GM12878 (cell line): ENCODE measurements around the gene CAMK2D. TPM values are rescaled to one million over a fixed set of nuclear protein-coding genes. Genes with fewer than 3 reads are reported as not detected.
A peak's percentile ranks its signal among the peaks of the same experiment; 100 is the strongest.

ENCODE experiments used
- ATAC-seq: fragments of 200-7000 bp; cut with Tn5 transposase; 3 replicates; pipeline ENCODE4 v1.9.1; 2020; ENCODE audit warnings: mild to moderate bottlenecking, moderate library complexity
- BruUV-seq: library from RNA; stranded (reverse); fragments of 400-500 nt; replicated peaks from 2 replicates; lab custom pipeline; 2021; lab: Mats Ljungman, UMichigan
- CTCF ChIA-PET: fragments of 300-600 bp; sonication (Branson Sonifier 250); formaldehyde crosslinking; extraction: SDS; loops from one replicate; lab custom pipeline; 2021; ENCODE audit warnings: inconsistent platforms; lab: Yijun Ruan, JAX
- POLR2A ChIA-PET: fragments of 350-600 bp; formaldehyde crosslinking; extraction: SDS; loops from one replicate; lab custom pipeline; 2021; ENCODE audit warnings: inconsistent platforms; lab: Charles Lee
- RAD21 ChIA-PET: fragments of 300-600 bp; sonication (Branson Sonifier 250); formaldehyde crosslinking; loops from one replicate; lab custom pipeline; 2023; ENCODE audit warnings: antibody characterized with exemption; ENCODE audit not compliant: unreplicated experiment; lab: Charles Lee
- SMC1A ChIA-PET: fragments of 300-600 bp; sonication (Branson Sonifier 250); formaldehyde crosslinking; loops from one replicate; lab custom pipeline; 2023; ENCODE audit not compliant: unreplicated experiment, uncharacterized antibody; lab: Charles Lee
- DNase-seq: peaks from one replicate; pipeline ENCODE4 v3.0.0-alpha.2; 2011; ENCODE audit warnings: low read depth, low spot score
- FAIRE-seq: peaks from 3 replicates; lab custom pipeline; 2011; peaks lifted over from hg19 to GRCh38; lab: Jason Lieb, UNC
- H2AFZ ChIP-seq: 2 replicates; pipeline ENCODE4 v1.6.0; 2011; ENCODE audit warnings: low read depth, low read length, control low read depth; ENCODE audit not compliant: control insufficient read depth
- H3K27ac ChIP-seq: 2 replicates; pipeline ENCODE4 v1.5.1; 2011; ENCODE audit warnings: control low read depth; ENCODE audit not compliant: control insufficient read depth, insufficient read depth
- H3K27me3 ChIP-seq, 2 experiments: replicated peaks in 1 of 2; 2 replicates each; pipeline versions ENCODE4 v1.6.0 to v1.6.1; 2011; ENCODE audit warnings: low read length in 1 of 2; ENCODE audit not compliant: control insufficient read depth in 2 of 2, insufficient read depth in 2 of 2
- H3K36me3 ChIP-seq, 2 experiments: 2 replicates each; pipeline ENCODE4 v1.5.1; 2011; ENCODE audit warnings: low read length in 1 of 2; ENCODE audit not compliant: control insufficient read depth in 2 of 2, insufficient read depth in 2 of 2
- H3K4me1 ChIP-seq: 2 replicates; pipeline ENCODE4 v1.6.1; 2011; ENCODE audit warnings: mild to moderate bottlenecking, low read length, moderate library complexity, mixed read lengths; ENCODE audit not compliant: control insufficient read depth, insufficient read depth
- H3K4me2 ChIP-seq: 2 replicates; pipeline ENCODE4 v1.6.0; 2011; ENCODE audit warnings: control low read depth; ENCODE audit not compliant: control insufficient read depth, insufficient read depth
- H3K4me3 ChIP-seq: fragments of 200-600 bp; sonication (generic); 2 replicates; pipeline ENCODE4 v1.5.1; 2016
- H3K79me2 ChIP-seq: 2 replicates; pipeline ENCODE4 v1.6.0; 2011; ENCODE audit warnings: low read length; ENCODE audit not compliant: control insufficient read depth, insufficient read depth
- H3K9ac ChIP-seq: 2 replicates; pipeline ENCODE4 v1.8.0; 2011; ENCODE audit warnings: low read length, control low read depth, mixed read lengths; ENCODE audit not compliant: control insufficient read depth, insufficient read depth
- H3K9me3 ChIP-seq: replicated peaks from 3 replicates; pipeline ENCODE4 v1.5.1; 2011; ENCODE audit warnings: mild to moderate bottlenecking, low read length; ENCODE audit not compliant: control insufficient read depth, insufficient read depth
- H4K20me1 ChIP-seq: 2 replicates; pipeline ENCODE4 v1.6.0; 2011; ENCODE audit not compliant: control insufficient read depth, insufficient read depth
- CHD1 ChIP-seq: IDR thresholded peaks from 2 replicates; pipeline ENCODE4 v1.6.1; 2012; ENCODE audit warnings: low read depth, low read length, improper control_type of control experiment
- JUNB ChIP-seq: IDR thresholded peaks from 2 replicates; pipeline ENCODE4 v1.6.1; 2016; ENCODE audit warnings: antibody characterized with exemption, mild to moderate bottlenecking
- KLF5 ChIP-seq: fragments of 450-650 bp; IDR thresholded peaks from 2 replicates; pipeline ENCODE4 v1.6.1; 2014; ENCODE audit warnings: mild to moderate bottlenecking; ENCODE audit not compliant: partially characterized antibody
- RAD21 ChIP-seq: IDR thresholded peaks from 2 replicates; pipeline ENCODE4 v1.6.1; 2011; ENCODE audit warnings: mild to moderate bottlenecking, low read depth, low read length, moderate library complexity; ENCODE audit not compliant: insufficient read depth
- SREBF2 ChIP-seq: IDR thresholded peaks from 2 replicates; pipeline ENCODE4 v1.6.1; 2012; ENCODE audit warnings: mild to moderate bottlenecking, low read length
- SUZ12 ChIP-seq: fragments of 200-600 bp; sonication (generic); IDR thresholded peaks from one replicate; pipeline ENCODE4 v1.6.1; 2018; ENCODE audit warnings: antibody characterized with exemption, mild to moderate bottlenecking; ENCODE audit not compliant: unreplicated experiment
- TCF3 ChIP-seq: IDR thresholded peaks from 2 replicates; pipeline ENCODE4 v1.6.1; 2012; ENCODE audit warnings: low read depth, mild to moderate bottlenecking, low read length, borderline replicate concordance; ENCODE audit not compliant: insufficient read depth
- ZNF207 ChIP-seq: fragments of 450-650 bp; IDR thresholded peaks from 2 replicates; pipeline ENCODE4 v1.6.1; 2014; ENCODE audit warnings: antibody characterized with exemption, mild to moderate bottlenecking, borderline replicate concordance
- ZNF274 ChIP-seq: IDR thresholded peaks from one replicate; pipeline ENCODE4 v1.8.0; 2011; ENCODE audit not compliant: insufficient read length, insufficient read depth
- ZSCAN29 ChIP-seq: fragments of 450-650 bp; IDR thresholded peaks from 2 replicates; pipeline ENCODE4 v1.6.1; 2017; ENCODE audit warnings: mild to moderate bottlenecking, moderate library complexity
- WGBS: methylation state at CpG from one replicate; pipeline ENCODE4 v1.1.6; 2016; ENCODE audit warnings: low lambda C conversion rate; ENCODE audit not compliant: insufficient replicate concordance, insufficient coverage; ENCODE audit errors: missing lambda C conversion rate; 5-methylcytosine and 5-hydroxymethylcytosine counted together
- in situ Hi-C: fragments of 300-500 bp; cut with MboI; formaldehyde crosslinking; loops from 9 replicates; pipeline ENCODE4 v1.14.3; 2018; ENCODE audit warnings: mixed read lengths
- intact Hi-C: fragments of 100-400 bp; cut with micrococcal nuclease; formaldehyde crosslinking; loops from one replicate; pipeline ENCODE4 v1.14.2; 2022; ENCODE audit not compliant: unreplicated experiment
- polyA plus RNA-seq, 11 experiments: library from polyadenylated mRNA; depleted of rRNA in 4 of 11; unstranded in 6 of 11; stranded (reverse) in 5 of 11; fragments of >200 nt; fragmentation: Nextera tagmentation in 4 of 11; fragmentation: Illumina TruSeq in 1 of 11; extraction: Ambion mirVana in 4 of 11; extraction: Trizol in 1 of 11; gene quantifications; 1 replicate in 1 of 11; 2 replicates in 10 of 11; pipeline versions ENCODE4 v1.2.1 to v1.2.3, GENCODE V29; 2011 to 2016; ENCODE audit warnings: inconsistent platforms in 2 of 11, missing spikeins in 2 of 11, low read depth in 1 of 11
- total RNA-seq, 4 experiments: library from RNA; depleted of rRNA in 3 of 4; stranded (reverse); fragments of >200 nt in 3 of 4; fragmentation: Illumina TruSeq in 1 of 4; extraction: Trizol in 1 of 4; gene quantifications; 2 replicates each; pipeline versions ENCODE4 v1.2.1 to v1.2.3, GENCODE V29; 2013 to 2021
- TF ChIP-seq, protein P1 (sequence below): fragments of 450-650 bp; IDR thresholded peaks from 2 replicates; pipeline ENCODE4 v1.6.1; 2018; ENCODE audit warnings: mild to moderate bottlenecking, low read depth, moderate library complexity; ENCODE audit not compliant: partially characterized antibody
- TF ChIP-seq, protein P2 (sequence below): fragments of 150-350 bp; IDR thresholded peaks from 2 replicates; pipeline ENCODE4 v1.6.1; 2014; ENCODE audit warnings: mild to moderate bottlenecking, low read depth, low read length

Gene CAMK2D
- total and polyA plus RNA-seq, 10 of the 15 experiments (the other 5 are each of a cell fraction or from before 2014, with no cell fraction given), result 6.9 to 88.5 (median 12.9) TPM

DNA sequence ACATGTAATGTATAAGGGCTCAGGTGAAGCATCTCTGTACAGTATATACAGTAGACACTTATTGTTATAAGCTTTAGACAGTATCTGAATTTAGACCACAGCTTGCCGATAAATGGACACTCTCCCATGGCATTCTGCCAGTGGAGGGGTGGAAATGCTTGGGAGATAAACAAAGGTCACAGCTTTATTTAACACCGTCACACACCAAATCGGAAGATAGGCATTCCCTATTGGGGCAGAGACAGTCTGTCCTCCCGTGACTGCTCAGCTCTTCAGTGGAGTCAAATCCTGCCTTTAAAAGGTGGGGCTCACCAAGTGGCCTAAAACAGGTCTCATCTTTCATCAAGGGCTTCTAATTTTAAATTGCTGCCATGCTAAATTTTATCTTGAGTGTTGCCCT is 178.8 kb downstream of the CAMK2D start:
- WGBS, result 98% methylated on average over 4 of the region's 4 CpGs
- TF ChIP-seq JUNB (no peak), TCF3 (no peak), KLF5 (no peak), RAD21 (no peak)
- intact Hi-C loops, result no loop called here
- in situ Hi-C loops, result no loop called here
- SMC1A ChIA-PET, result interaction anchor here (0.6 to 13.0 kb wide), 8 partner anchors 8 to 261 kb away, joined by 3 to 151 read pairs (median 5); no protein-coding TSS in a partner anchor
- Histone ChIP-seq H3K9me3 (no peaks in the 10 kb centered on the region; the same call in 2 of the 3 replicates), H3K4me1 (peaks cover 3% of the 10 kb centered on the region; the same call in 1 of the 2 replicates), H3K36me3 (peaks cover 0 to 3% of the 10 kb centered on the region in 2 experiments; a peak in 3 of 4 replicates), H4K20me1 (no peaks in the 10 kb centered on the region), H3K4me2 (no peak overlapping the region), H3K27ac (no peak overlapping the region), H3K27me3 (no peaks in the 10 kb centered on the region), H3K9ac (no peak overlapping the region), H3K79me2 (no peaks in the 10 kb centered on the region), H3K4me3 (no peak overlapping the region), H2AFZ (no peak overlapping the region)
- no peak for DNase-seq
- RAD21 ChIA-PET, result no interaction called here
- BruUV-seq, result no TSS peak
- CTCF ChIA-PET, result interaction anchor here (0.7 to 1.8 kb wide), 6 partner anchors 9 to 227 kb away, joined by 3 to 6 read pairs (median 3); no protein-coding TSS in a partner anchor
- no peak for FAIRE-seq
- POLR2A ChIA-PET, result interaction anchor here (0.9 to 3.1 kb wide), 2 partner anchors 8 to 10 kb away, joined by 3 to 9 read pairs; no protein-coding TSS in a partner anchor
- no peak for ATAC-seq

DNA sequence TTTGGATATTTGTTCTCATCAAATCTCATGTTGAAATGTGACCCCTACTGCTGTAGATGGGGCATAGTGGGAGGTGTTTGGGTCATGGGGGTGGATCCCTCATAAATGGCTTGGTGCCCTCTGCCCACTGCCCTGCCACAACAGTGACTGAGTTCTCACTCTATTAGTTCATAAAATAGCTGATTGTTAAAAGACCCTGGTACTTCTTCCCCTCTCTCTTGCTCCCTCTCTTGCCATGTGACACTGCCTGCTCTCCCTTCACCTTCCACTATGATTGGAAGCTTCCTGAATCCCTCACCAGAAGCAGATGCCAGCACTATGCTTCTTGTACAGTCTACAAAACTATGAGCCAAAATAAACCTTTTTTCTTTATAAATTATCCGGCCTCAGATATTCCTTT is 182.2 kb downstream of the CAMK2D start:
- FAIRE-seq (no peak), DNase-seq (no peak), ATAC-seq (peak; percentile 31)
- intact Hi-C loops, result no loop called here
- SMC1A ChIA-PET, result interaction anchor here (1.3 to 13.0 kb wide), 7 partner anchors 12 to 56 kb away, joined by 5 to 151 read pairs (median 6); no protein-coding TSS in a partner anchor
- no peak overlapping the region for H3K9ac ChIP-seq
- H2AFZ ChIP-seq, result no peak overlapping the region
- H3K4me1 ChIP-seq, result peaks cover 2% of the 10 kb centered on the region; the same call in 1 of the 2 replicates
- CTCF ChIA-PET, result interaction anchor here (1.5 to 3.0 kb wide), 3 partner anchors 11 to 14 kb away, joined by 6 to 12 read pairs (median 7); no protein-coding TSS in a partner anchor
- no TSS peak for BruUV-seq
- POLR2A ChIA-PET, result no interaction called here
- no peaks in the 10 kb centered on the region for H3K79me2 ChIP-seq
- RAD21 ChIA-PET, result interaction anchor here (1.1 to 2.1 kb wide), 3 partner anchors 12 to 180 kb away, joined by 3 to 6 read pairs (median 3); no protein-coding TSS in a partner anchor
- peaks cover 0 to 3% of the 10 kb centered on the region in 2 experiments; a peak in 3 of 4 replicates for H3K36me3 ChIP-seq
- 55% methylated on average over 1 of the region's 1 CpG for WGBS
- no peak overlapping the region for H3K4me3 ChIP-seq
- no peaks in the 10 kb centered on the region for H3K27me3 ChIP-seq
- no peak overlapping the region for H3K4me2 ChIP-seq
- no peaks in the 10 kb centered on the region; the same call in 2 of the 3 replicates for H3K9me3 ChIP-seq
- H4K20me1 ChIP-seq, result no peaks in the 10 kb centered on the region
- H3K27ac ChIP-seq, result no peak overlapping the region
- in situ Hi-C loops, result no loop called here
- TF ChIP-seq, protein P1, sequence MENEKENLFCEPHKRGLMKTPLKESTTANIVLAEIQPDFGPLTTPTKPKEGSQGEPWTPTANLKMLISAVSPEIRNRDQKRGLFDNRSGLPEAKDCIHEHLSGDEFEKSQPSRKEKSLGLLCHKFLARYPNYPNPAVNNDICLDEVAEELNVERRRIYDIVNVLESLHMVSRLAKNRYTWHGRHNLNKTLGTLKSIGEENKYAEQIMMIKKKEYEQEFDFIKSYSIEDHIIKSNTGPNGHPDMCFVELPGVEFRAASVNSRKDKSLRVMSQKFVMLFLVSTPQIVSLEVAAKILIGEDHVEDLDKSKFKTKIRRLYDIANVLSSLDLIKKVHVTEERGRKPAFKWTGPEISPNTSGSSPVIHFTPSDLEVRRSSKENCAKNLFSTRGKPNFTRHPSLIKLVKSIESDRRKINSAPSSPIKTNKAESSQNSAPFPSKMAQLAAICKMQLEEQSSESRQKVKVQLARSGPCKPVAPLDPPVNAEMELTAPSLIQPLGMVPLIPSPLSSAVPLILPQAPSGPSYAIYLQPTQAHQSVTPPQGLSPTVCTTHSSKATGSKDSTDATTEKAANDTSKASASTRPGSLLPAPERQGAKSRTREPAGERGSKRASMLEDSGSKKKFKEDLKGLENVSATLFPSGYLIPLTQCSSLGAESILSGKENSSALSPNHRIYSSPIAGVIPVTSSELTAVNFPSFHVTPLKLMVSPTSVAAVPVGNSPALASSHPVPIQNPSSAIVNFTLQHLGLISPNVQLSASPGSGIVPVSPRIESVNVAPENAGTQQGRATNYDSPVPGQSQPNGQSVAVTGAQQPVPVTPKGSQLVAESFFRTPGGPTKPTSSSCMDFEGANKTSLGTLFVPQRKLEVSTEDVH, result no peak
- TF ChIP-seq ZNF207 (no peak), SUZ12 (no peak), CHD1 (no peak), SREBF2 (no peak), ZNF274 (no peak), ZSCAN29 (no peak)
- TF ChIP-seq, protein P2, sequence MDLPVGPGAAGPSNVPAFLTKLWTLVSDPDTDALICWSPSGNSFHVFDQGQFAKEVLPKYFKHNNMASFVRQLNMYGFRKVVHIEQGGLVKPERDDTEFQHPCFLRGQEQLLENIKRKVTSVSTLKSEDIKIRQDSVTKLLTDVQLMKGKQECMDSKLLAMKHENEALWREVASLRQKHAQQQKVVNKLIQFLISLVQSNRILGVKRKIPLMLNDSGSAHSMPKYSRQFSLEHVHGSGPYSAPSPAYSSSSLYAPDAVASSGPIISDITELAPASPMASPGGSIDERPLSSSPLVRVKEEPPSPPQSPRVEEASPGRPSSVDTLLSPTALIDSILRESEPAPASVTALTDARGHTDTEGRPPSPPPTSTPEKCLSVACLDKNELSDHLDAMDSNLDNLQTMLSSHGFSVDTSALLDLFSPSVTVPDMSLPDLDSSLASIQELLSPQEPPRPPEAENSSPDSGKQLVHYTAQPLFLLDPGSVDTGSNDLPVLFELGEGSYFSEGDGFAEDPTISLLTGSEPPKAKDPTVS, result no peak
